ENCODE data around the gene EDAR. TPM values are rescaled to one million over a fixed set of nuclear protein-coding genes. Genes with fewer than 3 reads are reported as not detected.

EDAR gene
- total RNA-seq, 6 donors from 2014 or later, result under 0.01 to 0.13 (median 0.09) TPM; not detected in 3

DNA sequence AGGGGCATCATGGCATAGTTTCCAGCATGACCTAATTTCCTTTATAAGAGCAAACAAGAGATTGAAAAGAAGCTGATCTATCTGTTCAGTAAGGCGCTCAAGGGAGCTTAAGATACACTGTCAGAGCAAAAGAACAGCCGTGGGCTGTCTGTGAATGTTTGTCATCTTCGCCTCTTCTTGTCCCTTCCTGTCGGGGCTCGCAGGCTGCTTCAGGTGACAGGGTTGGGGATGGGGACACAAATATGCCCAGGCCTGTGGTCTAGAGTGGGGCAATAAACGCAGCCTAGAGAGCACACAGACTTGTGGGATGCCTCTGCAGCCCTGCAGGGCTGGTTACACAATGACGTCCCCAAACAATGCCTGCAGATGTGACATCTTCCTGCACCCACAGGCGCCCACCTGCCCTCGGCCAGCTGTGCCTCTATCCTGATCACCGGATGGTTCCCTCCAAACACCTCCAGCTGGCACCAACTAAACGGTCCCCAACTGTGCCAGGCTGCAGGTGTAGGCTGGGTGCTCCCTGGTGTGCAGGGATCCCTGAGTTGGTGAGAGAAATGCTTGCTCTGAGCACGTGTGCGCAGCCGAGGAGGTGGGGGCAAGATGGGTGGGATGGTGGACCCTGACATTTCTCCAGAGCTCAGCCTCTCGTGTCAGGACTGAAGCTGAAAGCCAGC, 72.8 kb downstream of the EDAR start:
- ATAC-seq (ENCODE audit: low FRiP score in 2 of 2), result no peak
- no peak for DNase-seq

GRCh38 chr2:108912629-108912902, 76.5 kb downstream of the EDAR start:
- no peak overlapping the region for H3K27ac ChIP-seq
- WGBS, 2 donors, result 91 to 93% methylated on average over 5 of the region's 5 CpGs
- no peaks in the 10 kb centered on the region for H3K27me3 ChIP-seq
- ATAC-seq (ENCODE audit: low FRiP score in 2 of 2), result no peak
- no peak for TF ChIP-seq POLR2AphosphoS5 (IDR thresholded peaks at IDR 0.05)
- TF ChIP-seq EP300 (IDR thresholded peaks at IDR 0.05), result no peak
- no peak for TF ChIP-seq CTCF (IDR thresholded peaks at IDR 0.05)
- no peak for TF ChIP-seq POLR2A (IDR thresholded peaks at IDR 0.05)
- H3K36me3 ChIP-seq, result no peaks in the 10 kb centered on the region
- H3K4me1 ChIP-seq, result no peaks in the 10 kb centered on the region
- no peak for DNase-seq
- H3K9me3 ChIP-seq, result no peaks in the 10 kb centered on the region
- H3K4me3 ChIP-seq, result no peak overlapping the region

More for the DNA sequence above, 72.8 kb downstream of the EDAR start:
- Histone ChIP-seq H3K36me3 (no peaks in the 10 kb centered on the region), H3K27ac (no peak overlapping the region), H3K4me1 (no peaks in the 10 kb centered on the region), H3K4me3 (no peak overlapping the region), H3K9me3 (no peaks in the 10 kb centered on the region), H3K27me3 (no peaks in the 10 kb centered on the region)
- 64 to 70% methylated on average over 6 to 15 of the region's 15 CpGs for WGBS, 2 donors
- TF ChIP-seq POLR2A (IDR thresholded peaks at IDR 0.05) (no peak), POLR2AphosphoS5 (IDR thresholded peaks at IDR 0.05) (no peak), EP300 (IDR thresholded peaks at IDR 0.05) (no peak), CTCF (IDR thresholded peaks at IDR 0.05) (no peak)

- Histone ChIP-seq H3K9me3 (no peaks in the 10 kb centered on the region), H3K4me1 (no peaks in the 10 kb centered on the region), H3K27ac (no peak overlapping the region), H3K36me3 (no peaks in the 10 kb centered on the region), H3K27me3 (no peaks in the 10 kb centered on the region), H3K4me3 (no peak overlapping the region)
- TF ChIP-seq CTCF (IDR thresholded peaks at IDR 0.05) (no peak), EP300 (IDR thresholded peaks at IDR 0.05) (no peak), POLR2AphosphoS5 (IDR thresholded peaks at IDR 0.05) (no peak), POLR2A (IDR thresholded peaks at IDR 0.05) (no peak)
- DNase-seq, result no peak
- WGBS, 2 donors, result 87 to 88% methylated on average over 19 to 20 of the region's 21 CpGs
- no peak for ATAC-seq (ENCODE audit: low FRiP score in 2 of 2)
Observed at GRCh38 chr2:108911807-108912628, 77.0 kb downstream of the EDAR start.

DNA sequence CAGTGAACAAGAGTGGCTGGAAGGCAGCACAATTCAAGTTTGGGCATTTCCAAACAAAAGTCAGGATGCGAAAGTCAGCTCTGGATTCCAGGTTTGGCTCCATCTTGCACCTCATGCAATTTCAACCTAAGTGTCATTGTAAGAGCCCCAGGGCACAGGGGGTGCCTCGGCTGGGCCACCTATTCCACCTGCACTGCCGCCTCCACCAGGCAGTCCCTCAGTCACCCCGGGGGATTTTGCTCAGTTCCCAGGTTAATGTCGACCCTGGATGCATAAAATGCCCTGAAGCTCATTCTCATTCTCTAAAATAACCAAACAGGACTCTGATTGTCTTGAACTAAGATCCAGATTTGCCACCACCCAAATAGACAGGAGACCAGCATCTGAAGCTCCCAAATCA, 77.6 kb downstream of the EDAR start:
- Histone ChIP-seq H3K27me3 (no peaks in the 10 kb centered on the region), H3K9me3 (no peaks in the 10 kb centered on the region), H3K4me1 (no peaks in the 10 kb centered on the region), H3K27ac (no peak overlapping the region), H3K36me3 (no peaks in the 10 kb centered on the region), H3K4me3 (no peak overlapping the region)
- WGBS, 2 donors, result 90 to 93% methylated on average over 5 of the region's 5 CpGs
- DNase-seq (no peak), ATAC-seq (ENCODE audit: low FRiP score in 2 of 2) (no peak)
- TF ChIP-seq EP300 (IDR thresholded peaks at IDR 0.05) (no peak), CTCF (IDR thresholded peaks at IDR 0.05) (no peak), POLR2A (IDR thresholded peaks at IDR 0.05) (no peak), POLR2AphosphoS5 (IDR thresholded peaks at IDR 0.05) (no peak)

All from upper lobe of left lung (tissue), 6 donors.